ENCODE data around the gene STOML3. TPM values are rescaled to one million over a fixed set of nuclear protein-coding genes. Genes with fewer than 3 reads are reported as not detected.

The STOML3 gene
- total and polyA plus RNA-seq, 2 of the 8 experiments (the other 6 are each of a cell fraction or from before 2014, with no cell fraction given): 0.06 TPM; not detected in 1

GRCh38 chr13:38952827-38953226, 37.8 kb downstream of the STOML3 start:
- Histone ChIP-seq H3K18ac (ENCODE audit: extremely low read depth, low read length) (no peak overlapping the region), H3K79me2 (ENCODE audit: control insufficient read depth in 1 of 2, insufficient read depth in 2 of 2, low read length in 2 of 2) (no peaks in the 10 kb centered on the region), H3K14ac (ENCODE audit: insufficient read length) (no peak overlapping the region), H3K4me1 (replicated peaks in 1 of 4; ENCODE audit: control insufficient read depth in 3 of 4, insufficient read depth in 4 of 4, low read length in 3 of 4) (no peaks in the 10 kb centered on the region), H2AK5ac (ENCODE audit: low read depth, low read length) (no peak overlapping the region), H3K56ac (replicated peaks; ENCODE audit: insufficient read length, low read depth, low read length) (no peak overlapping the region), H2BK120ac (replicated peaks; ENCODE audit: low read depth, low read length) (no peak overlapping the region), H3K23me2 (ENCODE audit: low read depth, low read length) (no peaks in the 10 kb centered on the region), H4K5ac (ENCODE audit: insufficient read length, low read depth, low read length) (no peak overlapping the region), H4K8ac (ENCODE audit: extremely low read depth, insufficient read depth, low read length) (no peak overlapping the region), H3K4me3 (ENCODE audit: extremely low read depth in 1 of 4, insufficient read depth in 2 of 4, low read depth in 3 of 4, low read length in 4 of 4) (no peak overlapping the region), H3K36me3 (ENCODE audit: control insufficient read depth in 2 of 4, insufficient read depth in 4 of 4, low read length in 3 of 4) (no peaks in the 10 kb centered on the region), H3K79me1 (ENCODE audit: low read depth, low read length) (no peaks in the 10 kb centered on the region), H3K4ac (replicated peaks; ENCODE audit: insufficient read length, low read depth, low read length) (no peak overlapping the region), H2BK15ac (ENCODE audit: low read length) (no peak overlapping the region), H4K20me1 (replicated peaks in 1 of 2; ENCODE audit: control insufficient read depth in 1 of 2, insufficient read depth in 2 of 2, low read length in 2 of 2) (no peaks in the 10 kb centered on the region), H2AFZ (ENCODE audit: low read length) (no peak overlapping the region), H2BK20ac (ENCODE audit: low read length) (no peak overlapping the region), H3K9ac (replicated peaks in 1 of 4; ENCODE audit: extremely low read depth in 1 of 4, low read depth in 3 of 4, low read length in 3 of 4) (no peak overlapping the region), H3K9me3 (ENCODE audit: insufficient read depth in 2 of 2, low read depth in 1 of 2, low read length in 1 of 2) (no peaks in the 10 kb centered on the region; a peak in 2 of 4 replicates), H4K91ac (replicated peaks; ENCODE audit: insufficient read length, low read length) (no peak overlapping the region), H3K27ac (ENCODE audit: low read depth, low read length) (no peak overlapping the region), H2BK5ac (ENCODE audit: low read depth, low read length) (no peak overlapping the region), H2BK12ac (ENCODE audit: low read depth, low read length) (no peak overlapping the region), H3K4me2 (ENCODE audit: insufficient read depth in 1 of 2, low read depth in 2 of 2, low read length in 2 of 2) (no peak overlapping the region), H3K27me3 (replicated peaks in 1 of 4; ENCODE audit: control insufficient read depth in 3 of 4, extremely low read depth in 1 of 4, insufficient read depth in 3 of 4, low read length in 3 of 4) (no peaks in the 10 kb centered on the region), H3K23ac (ENCODE audit: insufficient read length) (no peak overlapping the region)
- DNase-seq (ENCODE audit: low read depth in 1 of 2, low spot score in 2 of 2) (no peak), FAIRE-seq (no peak)
- ChIA-PET CTCF (ENCODE audit: partially characterized antibody) (no interaction called here), POLR2A (ENCODE audit: partially characterized antibody) (no interaction called here)
- WGBS, 2 experiments (ENCODE audit: extremely low coverage in 1 of 2, insufficient coverage in 1 of 2, insufficient read length in 1 of 2, insufficient replicate concordance in 2 of 2, low coverage in 1 of 2, low lambda C conversion rate in 2 of 2, missing lambda C conversion rate in 1 of 2): 83% methylated on average over 1 of the region's 1 CpG; no CpG with 5 or more reads in 1 of the 2 experiments
- TF ChIP-seq BRCA1 (IDR thresholded peaks at IDR 0.05; ENCODE audit: low read depth, low read length) (no peak), CHD2 (IDR thresholded peaks at IDR 0.05; ENCODE audit: low read length) (no peak), SIX5 (IDR thresholded peaks at IDR 0.05; ENCODE audit: low read depth, low read length) (no peak), RFX5 (IDR thresholded peaks at IDR 0.05; ENCODE audit: borderline replicate concordance, low read depth, low read length) (no peak), POU5F1 (IDR thresholded peaks at IDR 0.05; ENCODE audit: low read depth, low read length) (no peak), POLR2A (IDR thresholded peaks at IDR 0.05; ENCODE audit: control extremely low read depth in 1 of 2, low read depth in 2 of 2, low read length in 2 of 2) (no peak), GTF2F1 (IDR thresholded peaks at IDR 0.05; ENCODE audit: borderline replicate concordance, low read depth, low read length) (no peak), ATF2 (IDR thresholded peaks at IDR 0.05; ENCODE audit: low read length) (no peak), SUZ12 (IDR thresholded peaks at IDR 0.05; ENCODE audit: low read length) (no peak), USF2 (IDR thresholded peaks at IDR 0.05; ENCODE audit: low read length) (no peak), SP2 (IDR thresholded peaks at IDR 0.05; ENCODE audit: low read length) (no peak), MAX (IDR thresholded peaks at IDR 0.05) (no peak), CREB1 (IDR thresholded peaks at IDR 0.05) (no peak)
